Stomach smooth muscle (tissue), 2 donors: Measurements from ENCODE around the gene RHOD.

Experiments
- H3K27ac ChIP-seq: one replicate; pipeline ENCODE4 v1.7.0; 2013; ENCODE audit warnings: mild to moderate bottlenecking, low read length, inconsistent platforms
- H3K27me3 ChIP-seq, 2 donors: one replicate each; pipeline ENCODE4 v1.7.0; 2013; ENCODE audit warnings: low read length in 2 of 2; ENCODE audit not compliant: insufficient read depth in 2 of 2, control insufficient read depth in 1 of 2
- H3K36me3 ChIP-seq, 2 donors: one replicate each; pipeline ENCODE4 v1.7.0; 2013; ENCODE audit warnings: low read length in 2 of 2; ENCODE audit not compliant: control insufficient read depth in 2 of 2, insufficient read depth in 2 of 2
- H3K4me1 ChIP-seq: one replicate; pipeline ENCODE4 v1.7.0; 2013; ENCODE audit warnings: low read length; ENCODE audit not compliant: control insufficient read depth, insufficient read depth
- H3K4me3 ChIP-seq, 2 donors: one replicate each; pipeline ENCODE4 v1.7.0; 2013; ENCODE audit warnings: low read length in 2 of 2
- H3K9ac ChIP-seq, 2 donors: one replicate each; pipeline ENCODE4 v1.7.0; 2013; ENCODE audit warnings: low read length in 2 of 2, mild to moderate bottlenecking in 1 of 2
- H3K9me3 ChIP-seq, 2 donors: one replicate each; pipeline ENCODE4 v1.7.0; 2013; ENCODE audit warnings: low read length in 2 of 2; ENCODE audit not compliant: control insufficient read depth in 2 of 2
- donor health status: healthy.
- donor health status: Pancreatic carcinoma.

The RHOD gene

GRCh38 chr11:67083786-67084366, 27.2 kb downstream of the RHOD start:
- no peak overlapping the region for H3K9ac ChIP-seq
- no peak overlapping the region for H3K4me3 ChIP-seq
- H3K27ac ChIP-seq: no peak overlapping the region
- H3K36me3 ChIP-seq: no peaks in the 10 kb centered on the region
- no peaks in the 10 kb centered on the region for H3K27me3 ChIP-seq
- no peaks in the 10 kb centered on the region for H3K9me3 ChIP-seq
- H3K4me1 ChIP-seq: peaks cover 5% of the 10 kb centered on the region

GRCh38 chr11:67085617-67086016, 29.0 kb downstream of the RHOD start:
- Histone ChIP-seq H3K9ac (no peak overlapping the region), H3K4me1 (peaks cover 5% of the 10 kb centered on the region), H3K4me3 (no peak overlapping the region), H3K36me3 (no peaks in the 10 kb centered on the region), H3K27ac (no peak overlapping the region), H3K9me3 (no peaks in the 10 kb centered on the region), H3K27me3 (no peaks in the 10 kb centered on the region)

- H3K9ac ChIP-seq: no peak overlapping the region
- no peak overlapping the region for H3K27ac ChIP-seq
- no peaks in the 10 kb centered on the region for H3K36me3 ChIP-seq
- no peak overlapping the region for H3K4me3 ChIP-seq
- no peaks in the 10 kb centered on the region for H3K9me3 ChIP-seq
- H3K4me1 ChIP-seq: no peaks in the 10 kb centered on the region
- H3K27me3 ChIP-seq: no peaks in the 10 kb centered on the region
Measured at GRCh38 chr11:67090717-67091116, 34.1 kb downstream of the RHOD start.

- peaks cover 2% of the 10 kb centered on the region for H3K4me1 ChIP-seq
- H3K4me3 ChIP-seq: no peak overlapping the region
- H3K36me3 ChIP-seq: no peaks in the 10 kb centered on the region
- H3K27me3 ChIP-seq: no peaks in the 10 kb centered on the region
- H3K9ac ChIP-seq: no peak overlapping the region
- no peak overlapping the region for H3K27ac ChIP-seq
- no peaks in the 10 kb centered on the region for H3K9me3 ChIP-seq
Measured at GRCh38 chr11:67095214-67095507, 38.5 kb downstream of the RHOD start.

GRCh38 chr11:67098799-67099429, 42.3 kb downstream of the RHOD start:
- no peaks in the 10 kb centered on the region for H3K27me3 ChIP-seq

GRCh38 chr11:67099831-67100324, 43.2 kb downstream of the RHOD start:
- no peaks in the 10 kb centered on the region for H3K27me3 ChIP-seq
- H3K4me3 ChIP-seq: no peak overlapping the region
- H3K4me1 ChIP-seq: peaks cover 2% of the 10 kb centered on the region
- no peaks in the 10 kb centered on the region for H3K36me3 ChIP-seq
- no peaks in the 10 kb centered on the region for H3K9me3 ChIP-seq
- H3K9ac ChIP-seq: no peak overlapping the region
- H3K27ac ChIP-seq: no peak overlapping the region

More at GRCh38 chr11:67098799-67099429, 42.3 kb downstream of the RHOD start:
- Histone ChIP-seq H3K4me1 (peaks cover 2% of the 10 kb centered on the region), H3K36me3 (no peaks in the 10 kb centered on the region), H3K9me3 (no peaks in the 10 kb centered on the region), H3K9ac (no peak overlapping the region), H3K4me3 (no peak overlapping the region), H3K27ac (no peak overlapping the region)

GRCh38 chr11:67102664-67103063, 46.0 kb downstream of the RHOD start:
- Histone ChIP-seq H3K36me3 (no peaks in the 10 kb centered on the region), H3K27ac (no peak overlapping the region), H3K4me3 (no peak overlapping the region), H3K4me1 (no peaks in the 10 kb centered on the region), H3K9me3 (no peaks in the 10 kb centered on the region), H3K27me3 (no peaks in the 10 kb centered on the region), H3K9ac (no peak overlapping the region)

GRCh38 chr11:67105964-67106363, 49.3 kb downstream of the RHOD start:
- no peak overlapping the region for H3K4me3 ChIP-seq
- no peak overlapping the region for H3K9ac ChIP-seq
- H3K9me3 ChIP-seq: no peaks in the 10 kb centered on the region
- H3K27me3 ChIP-seq: no peaks in the 10 kb centered on the region
- no peaks in the 10 kb centered on the region for H3K36me3 ChIP-seq
- peaks cover 2% of the 10 kb centered on the region for H3K4me1 ChIP-seq
- no peak overlapping the region for H3K27ac ChIP-seq

GRCh38 chr11:67111261-67111660, 54.6 kb downstream of the RHOD start:
- H3K4me1 ChIP-seq: peaks cover 9% of the 10 kb centered on the region
- no peaks in the 10 kb centered on the region for H3K9me3 ChIP-seq
- peak overlapping the region; percentile 35 to 46 for H3K4me3 ChIP-seq
- peak overlapping the region; percentile 37 for H3K27ac ChIP-seq
- H3K36me3 ChIP-seq: no peaks in the 10 kb centered on the region
- H3K27me3 ChIP-seq: no peaks in the 10 kb centered on the region
- no peak overlapping the region for H3K9ac ChIP-seq

GRCh38 chr11:67113231-67113721, 56.6 kb downstream of the RHOD start:
- Histone ChIP-seq H3K36me3 (no peaks in the 10 kb centered on the region), H3K4me1 (peaks cover 15% of the 10 kb centered on the region), H3K4me3 (no peak overlapping the region), H3K27ac (no peak overlapping the region), H3K9ac (no peak overlapping the region), H3K27me3 (no peaks in the 10 kb centered on the region), H3K9me3 (no peaks in the 10 kb centered on the region)

GRCh38 chr11:67114275-67114896, 57.7 kb downstream of the RHOD start:
- H3K27ac ChIP-seq: no peak overlapping the region

More at GRCh38 chr11:67114275-67114896, 57.7 kb downstream of the RHOD start:
- Histone ChIP-seq H3K36me3 (no peaks in the 10 kb centered on the region), H3K9me3 (no peaks in the 10 kb centered on the region), H3K4me1 (peaks cover 18% of the 10 kb centered on the region), H3K9ac (no peak overlapping the region), H3K4me3 (no peak overlapping the region), H3K27me3 (no peaks in the 10 kb centered on the region)
